GM19193 (cell line): ENCODE results near the gene NTMT2.

Source experiments
- POLR2A ChIP-seq: IDR thresholded peaks from 4 replicates; pipeline ENCODE4 v1.6.1; 2011; ENCODE audit not compliant: insufficient read depth, insufficient read length; ENCODE audit errors: extremely low read depth

Gene NTMT2

DNA sequence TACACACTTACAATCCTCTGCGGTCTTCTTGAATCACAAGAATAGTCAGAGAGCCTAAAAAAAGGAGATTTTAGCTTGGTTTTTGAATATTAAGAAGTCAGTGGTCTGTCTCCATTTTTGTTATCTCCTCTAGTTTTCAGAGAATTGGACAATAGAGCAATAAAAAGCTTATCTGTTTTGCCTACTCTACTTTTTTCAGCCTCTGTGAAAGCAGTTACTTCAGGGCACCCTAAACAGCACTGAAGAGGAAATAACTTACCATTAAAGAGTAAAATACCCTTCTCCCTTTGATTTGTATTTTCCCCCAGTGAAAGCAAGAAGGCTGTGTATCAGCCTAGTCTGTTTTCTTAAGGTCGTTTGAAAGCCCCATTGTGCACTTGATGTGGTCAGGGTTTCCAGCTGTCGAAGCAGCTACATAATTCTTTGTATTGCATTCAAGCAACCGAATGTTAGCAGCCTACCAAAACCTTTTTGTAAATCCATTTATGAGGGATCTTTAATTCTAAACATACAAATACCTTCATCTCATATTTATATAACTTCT lies 1.0 kb downstream of the NTMT2 start:
- no peak for TF ChIP-seq POLR2A

DNA sequence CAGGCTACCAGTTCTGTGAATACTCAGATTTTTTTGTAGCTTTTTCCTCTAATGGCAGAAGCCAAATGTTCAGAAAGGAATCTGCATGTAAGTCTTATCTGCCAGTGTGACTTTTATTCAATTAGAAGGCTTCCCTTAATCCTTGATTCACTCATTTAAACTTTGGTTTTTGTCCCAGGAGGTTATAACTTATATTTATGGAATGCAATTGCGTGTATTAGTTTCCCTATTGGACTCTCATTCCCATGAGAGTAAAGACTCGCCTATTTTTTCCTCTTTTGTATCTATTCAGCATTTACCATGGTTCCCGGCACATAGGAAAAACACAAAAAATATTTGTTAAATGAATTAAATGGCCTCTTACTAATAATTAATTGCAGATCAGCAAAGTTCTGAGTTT lies 3.5 kb downstream of the NTMT2 start:
- TF ChIP-seq POLR2A = no peak

- TF ChIP-seq POLR2A = no peak
Observed at GRCh38 chr1:170150016-170150415, 4.3 kb downstream of the NTMT2 start.

DNA sequence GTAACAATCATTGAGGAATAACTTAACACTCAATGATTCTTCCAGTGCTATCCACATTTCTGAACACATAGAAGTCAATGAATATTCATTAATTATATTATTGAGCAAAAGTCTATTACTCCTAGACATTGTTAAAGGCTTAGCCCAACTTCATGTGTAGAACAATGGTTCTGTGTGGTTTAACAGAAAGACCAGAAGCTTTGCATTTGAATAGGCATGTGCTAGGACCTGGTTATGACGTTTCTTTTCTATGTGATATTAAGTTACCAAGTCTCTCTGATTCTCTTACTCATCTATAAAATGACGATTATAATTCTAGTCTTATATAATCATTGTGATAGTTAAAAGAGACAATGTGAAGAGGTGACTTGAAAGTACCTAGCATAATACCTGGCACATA lies 5.2 kb downstream of the NTMT2 start:
- TF ChIP-seq POLR2A = no peak

GRCh38 chr1:170153417-170153816 lies 7.7 kb downstream of the NTMT2 start:
- no peak for TF ChIP-seq POLR2A

GRCh38 chr1:170155055-170155454 lies 9.3 kb downstream of the NTMT2 start:
- no peak for TF ChIP-seq POLR2A

GRCh38 chr1:170156594-170156993 lies 10.8 kb downstream of the NTMT2 start:
- TF ChIP-seq POLR2A = no peak

DNA sequence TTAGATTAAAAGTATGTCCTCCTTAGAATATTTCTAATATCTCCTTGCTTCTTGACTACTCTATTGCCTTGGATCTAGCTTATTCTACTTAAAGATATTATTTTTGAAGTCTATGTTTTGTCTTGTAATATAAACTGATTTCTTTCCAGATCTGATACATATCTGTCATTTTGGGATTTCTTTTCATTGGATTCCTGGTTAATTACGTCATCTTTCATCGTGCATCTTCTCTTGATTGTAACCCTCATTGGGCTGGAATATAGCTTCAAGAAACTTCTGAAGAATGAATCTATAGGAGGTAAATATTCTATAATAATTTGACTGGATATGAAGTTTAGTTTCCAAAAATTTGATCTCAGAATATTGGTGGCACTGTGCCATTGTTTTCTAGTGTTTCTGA lies 12.1 kb downstream of the NTMT2 start:
- TF ChIP-seq POLR2A = no peak

- no peak for TF ChIP-seq POLR2A
Observed at GRCh38 chr1:170162459-170163246, 16.9 kb downstream of the NTMT2 start.

- TF ChIP-seq POLR2A = no peak
Observed at GRCh38 chr1:170164103-170164763, 18.5 kb downstream of the NTMT2 start.

DNA sequence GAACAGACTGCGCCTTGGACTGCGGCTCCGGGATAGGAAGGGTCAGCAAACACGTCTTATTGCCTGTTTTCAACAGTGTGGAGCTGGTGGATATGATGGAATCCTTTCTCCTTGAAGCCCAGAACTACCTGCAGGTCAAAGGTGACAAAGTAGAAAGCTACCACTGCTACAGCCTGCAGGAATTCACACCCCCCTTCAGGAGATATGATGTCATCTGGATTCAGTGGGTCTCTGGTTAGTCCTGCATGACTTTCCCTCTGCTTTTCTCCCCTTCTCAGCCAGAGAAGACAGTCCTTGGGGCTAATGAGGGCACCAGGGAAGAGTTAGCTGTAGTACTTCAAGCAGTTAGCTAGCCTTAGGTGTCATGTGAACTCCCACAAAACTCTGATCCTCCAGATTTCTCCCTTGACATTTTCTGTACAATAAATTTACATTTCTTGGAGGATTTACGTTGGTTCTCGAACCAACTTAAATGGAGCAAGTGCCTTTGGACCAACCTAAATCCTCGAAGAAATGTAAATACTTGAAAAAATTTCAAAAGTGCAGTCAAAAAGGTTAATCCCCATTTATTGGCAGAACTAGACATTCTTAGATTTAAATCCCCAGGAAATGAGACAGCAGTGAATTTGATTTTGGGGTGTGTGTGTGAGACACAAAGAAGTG lies 20.9 kb downstream of the NTMT2 start:
- TF ChIP-seq POLR2A = no peak

- TF ChIP-seq POLR2A = no peak
Observed at GRCh38 chr1:170168265-170168664, 22.5 kb downstream of the NTMT2 start.

GRCh38 chr1:170174395-170174794 lies 28.6 kb downstream of the NTMT2 start:
- no peak for TF ChIP-seq POLR2A

DNA sequence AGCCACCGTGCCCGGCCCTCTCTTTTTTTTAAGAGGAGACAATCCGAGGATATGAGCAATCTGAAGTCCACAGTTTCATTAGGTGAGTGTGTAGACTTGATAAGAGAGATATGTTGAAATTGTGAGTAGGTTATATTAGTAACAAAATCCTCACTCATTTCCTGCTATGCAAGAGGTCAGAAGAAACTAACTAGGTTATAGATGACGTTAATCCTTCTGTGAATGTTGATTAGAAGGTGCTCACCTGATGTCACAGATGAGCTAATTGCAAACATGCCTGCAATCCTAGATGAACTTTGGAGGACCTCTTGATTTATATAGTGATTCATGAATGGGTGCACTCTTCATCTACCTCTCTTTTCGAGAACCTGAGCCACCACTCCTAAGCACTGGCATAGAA lies 29.3 kb downstream of the NTMT2 start:
- TF ChIP-seq POLR2A = no peak

GRCh38 chr1:170175484-170175883 lies 29.7 kb downstream of the NTMT2 start:
- no peak for TF ChIP-seq POLR2A
